ENCODE measurements around the gene PLCB1. TPM values are rescaled to one million over a fixed set of nuclear protein-coding genes. Genes with fewer than 3 reads are reported as not detected.

The PLCB1 gene
- total and polyA plus RNA-seq, 10 of the 15 experiments (the other 5 are each of a cell fraction or from before 2014, with no cell fraction given) = 0.05 to 5.3 (median 0.17) TPM; not detected in 1

- in situ Hi-C loops (cut with MboI) (no loop called here), intact Hi-C loops (cut with micrococcal nuclease; ENCODE audit: unreplicated experiment) (no loop called here)
- H3K4me3 ChIP-seq = no peak overlapping the region
- no peaks in the 10 kb centered on the region for H4K20me1 ChIP-seq (ENCODE audit: control insufficient read depth, insufficient read depth)
- peaks cover 18% of the 10 kb centered on the region; the same call in 1 of the 2 replicates for H3K4me1 ChIP-seq (ENCODE audit: control insufficient read depth, insufficient read depth, low read length)
- no peak for FAIRE-seq
- 25% methylated on average over 3 of the region's 3 CpGs for WGBS (ENCODE audit: insufficient coverage, insufficient replicate concordance, low lambda C conversion rate, missing lambda C conversion rate)
- H3K27ac ChIP-seq (ENCODE audit: control insufficient read depth, insufficient read depth) = no peak overlapping the region
- ChIA-PET SMC1A (ENCODE audit: uncharacterized antibody, unreplicated experiment) (no interaction called here), POLR2A (no interaction called here), CTCF (no interaction called here), RAD21 (ENCODE audit: unreplicated experiment) (no interaction called here)
- peaks cover 2% of the 10 kb centered on the region; the same call in 2 of the 3 replicates for H3K9me3 ChIP-seq (replicated peaks; ENCODE audit: control insufficient read depth, insufficient read depth, low read length)
- no peaks in the 10 kb centered on the region for H3K36me3 ChIP-seq (ENCODE audit: control insufficient read depth in 2 of 2, insufficient read depth in 2 of 2, low read length in 1 of 2)
- no peak overlapping the region for H3K4me2 ChIP-seq (ENCODE audit: control insufficient read depth, insufficient read depth)
- no peak for ATAC-seq
- no peak overlapping the region for H3K9ac ChIP-seq (ENCODE audit: control insufficient read depth, insufficient read depth, low read length)
- DNase-seq (ENCODE audit: low read depth, low spot score) = no peak
- H3K79me2 ChIP-seq (ENCODE audit: control insufficient read depth, insufficient read depth, low read length) = no peaks in the 10 kb centered on the region
- BruUV-seq (replicated peaks) = no TSS peak
- TF ChIP-seq RBBP5 (conservative IDR thresholded peaks at IDR 0.05) (no peak), NFIC (IDR thresholded peaks at IDR 0.05; ENCODE audit: low read depth, low read length) (no peak), RELA (IDR thresholded peaks at IDR 0.05; ENCODE audit: borderline replicate concordance, partially characterized antibody) (no peak)
- TF ChIP-seq, protein P1, sequence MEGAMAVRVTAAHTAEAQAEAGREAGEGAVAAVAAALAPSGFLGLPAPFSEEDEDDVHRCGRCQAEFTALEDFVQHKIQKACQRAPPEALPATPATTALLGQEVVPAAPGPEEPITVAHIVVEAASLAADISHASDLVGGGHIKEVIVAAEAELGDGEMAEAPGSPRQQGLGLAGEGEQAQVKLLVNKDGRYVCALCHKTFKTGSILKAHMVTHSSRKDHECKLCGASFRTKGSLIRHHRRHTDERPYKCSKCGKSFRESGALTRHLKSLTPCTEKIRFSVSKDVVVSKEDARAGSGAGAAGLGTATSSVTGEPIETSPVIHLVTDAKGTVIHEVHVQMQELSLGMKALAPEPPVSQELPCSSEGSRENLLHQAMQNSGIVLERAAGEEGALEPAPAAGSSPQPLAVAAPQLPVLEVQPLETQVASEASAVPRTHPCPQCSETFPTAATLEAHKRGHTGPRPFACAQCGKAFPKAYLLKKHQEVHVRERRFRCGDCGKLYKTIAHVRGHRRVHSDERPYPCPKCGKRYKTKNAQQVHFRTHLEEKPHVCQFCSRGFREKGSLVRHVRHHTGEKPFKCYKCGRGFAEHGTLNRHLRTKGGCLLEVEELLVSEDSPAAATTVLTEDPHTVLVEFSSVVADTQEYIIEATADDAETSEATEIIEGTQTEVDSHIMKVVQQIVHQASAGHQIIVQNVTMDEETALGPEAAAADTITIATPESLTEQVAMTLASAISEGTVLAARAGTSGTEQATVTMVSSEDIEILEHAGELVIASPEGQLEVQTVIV (IDR thresholded peaks at IDR 0.05; ENCODE audit: borderline replicate concordance, partially characterized antibody) = no peak
- H3K27me3 ChIP-seq (replicated peaks in 1 of 2; ENCODE audit: control insufficient read depth in 2 of 2, insufficient read depth in 2 of 2, low read length in 1 of 2) = no peaks in the 10 kb centered on the region
- no peak overlapping the region for H2AFZ ChIP-seq (ENCODE audit: control insufficient read depth, low read depth, low read length)
Measured at GRCh38 chr20:8219403-8219802, 87.3 kb downstream of the PLCB1 start.

DNA sequence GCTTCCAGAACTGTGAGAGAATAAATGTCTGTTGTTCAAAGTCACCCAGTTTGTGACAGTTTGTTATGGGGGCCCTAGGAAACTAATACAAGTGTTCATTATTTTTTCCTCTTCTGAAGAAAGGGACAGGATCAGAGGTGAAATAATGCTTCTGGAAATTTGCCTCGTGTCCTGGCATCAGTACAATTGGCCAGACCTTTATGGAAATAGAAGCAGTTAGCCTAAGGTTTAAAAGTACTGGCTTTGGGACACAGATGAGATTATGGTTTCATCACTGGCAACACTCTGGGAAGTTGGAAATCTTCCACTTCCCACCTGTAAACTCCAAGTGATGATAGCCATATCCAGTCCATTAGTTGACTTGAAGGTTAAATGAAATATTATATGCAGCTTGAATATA lies 88.7 kb downstream of the PLCB1 start:
- Histone ChIP-seq H3K9me3 (replicated peaks; ENCODE audit: control insufficient read depth, insufficient read depth, low read length) (peaks cover 2% of the 10 kb centered on the region; the same call in 2 of the 3 replicates), H3K27ac (ENCODE audit: control insufficient read depth, insufficient read depth) (no peak overlapping the region), H3K4me2 (ENCODE audit: control insufficient read depth, insufficient read depth) (no peak overlapping the region), H3K4me1 (ENCODE audit: control insufficient read depth, insufficient read depth, low read length) (peaks cover 13% of the 10 kb centered on the region; the same call in 1 of the 2 replicates), H2AFZ (ENCODE audit: control insufficient read depth, low read depth, low read length) (no peak overlapping the region), H3K79me2 (ENCODE audit: control insufficient read depth, insufficient read depth, low read length) (no peaks in the 10 kb centered on the region), H3K36me3 (ENCODE audit: control insufficient read depth in 2 of 2, insufficient read depth in 2 of 2, low read length in 1 of 2) (no peaks in the 10 kb centered on the region), H3K4me3 (no peak overlapping the region), H4K20me1 (ENCODE audit: control insufficient read depth, insufficient read depth) (no peaks in the 10 kb centered on the region), H3K9ac (ENCODE audit: control insufficient read depth, insufficient read depth, low read length) (no peak overlapping the region), H3K27me3 (replicated peaks in 1 of 2; ENCODE audit: control insufficient read depth in 2 of 2, insufficient read depth in 2 of 2, low read length in 1 of 2) (no peaks in the 10 kb centered on the region)
- in situ Hi-C loops (cut with MboI) (no loop called here), intact Hi-C loops (cut with micrococcal nuclease; ENCODE audit: unreplicated experiment) (loop anchor here (10.0 kb wide), 1 partner anchor 196 kb away; no protein-coding TSS in a partner anchor)
- ChIA-PET CTCF (interaction anchor here (1.0 kb wide), 1 partner anchor 177 kb away, joined by 4 read pairs; no protein-coding TSS in a partner anchor), RAD21 (ENCODE audit: unreplicated experiment) (no interaction called here), SMC1A (ENCODE audit: uncharacterized antibody, unreplicated experiment) (interaction anchor here (1.8 kb wide), 1 partner anchor 11 kb away, joined by 5 read pairs; no protein-coding TSS in a partner anchor), POLR2A (interaction anchor here (0.5 kb wide), 1 partner anchor 97 kb away, joined by 3 read pairs; no protein-coding TSS in a partner anchor)
- BruUV-seq (replicated peaks) = no TSS peak
- DNase-seq (ENCODE audit: low read depth, low spot score) (no peak), ATAC-seq (no peak), FAIRE-seq (no peak)
- 0% methylated on average over 1 of the region's 1 CpG for WGBS (ENCODE audit: insufficient coverage, insufficient replicate concordance, low lambda C conversion rate, missing lambda C conversion rate)
- no peak for TF ChIP-seq PML (IDR thresholded peaks at IDR 0.05; ENCODE audit: low read length)
- TF ChIP-seq ZZZ3 (IDR thresholded peaks at IDR 0.05; ENCODE audit: control insufficient read depth, insufficient read length, low read depth) = no peak
- TF ChIP-seq SMAD1 (IDR thresholded peaks at IDR 0.05; ENCODE audit: low read depth, partially characterized antibody) = no peak
- no peak for TF ChIP-seq RCOR1 (conservative IDR thresholded peaks at IDR 0.05; ENCODE audit: low read depth, low read length)
- no peak for TF ChIP-seq ZBED1 (IDR thresholded peaks at IDR 0.05; ENCODE audit: borderline replicate concordance)
- TF ChIP-seq MAX (IDR thresholded peaks at IDR 0.05; ENCODE audit: low read depth, low read length) = no peak
- no peak for TF ChIP-seq SREBF1 (IDR thresholded peaks at IDR 0.05; ENCODE audit: low read length)
- TF ChIP-seq WRNIP1 (IDR thresholded peaks at IDR 0.05; ENCODE audit: borderline replicate concordance, low read depth, low read length) = no peak
- no peak for TF ChIP-seq GATAD2B (conservative IDR thresholded peaks at IDR 0.05; ENCODE audit: low read depth)
- no peak for TF ChIP-seq IKZF1 (conservative IDR thresholded peaks at IDR 0.05)
